ENCODE results near the gene PATJ. TPM values are rescaled to one million over a fixed set of nuclear protein-coding genes. Genes with fewer than 3 reads are reported as not detected.
"Not testable (repeated sequence)": the region's sequence is repeated elsewhere in the genome, so short reads cannot be mapped to it uniquely, and the experiment has no call there.

PATJ gene
- 10 to 100 TPM; 21.1 to 38.3 (median 33.4) TPM for polyA plus RNA-seq (ENCODE audit: insufficient read depth in 1 of 5, insufficient read length in 5 of 5, low replicate concordance in 1 of 5)
- long read RNA-seq, donor 1 = 0 reads
- long read RNA-seq, donor 2 = 0 reads
- long read RNA-seq, donor 3 = 0 reads
- long read RNA-seq, donor 4, partial matches to known transcripts = 0 of 1 reads
- long read RNA-seq, donor 4, other reads (novel, unspliced or antisense) = 0 of 1 reads
- long read RNA-seq, donor 5, partial matches to known transcripts = 45 of 45 reads
- long read RNA-seq, donor 5, other reads (novel, unspliced or antisense) = 0 of 45 reads
- long read RNA-seq, donor 6, partial matches to known transcripts = 24 of 24 reads
- long read RNA-seq, donor 6, other reads (novel, unspliced or antisense) = 0 of 24 reads
- long read RNA-seq, donor 7 = 0 reads
- long read RNA-seq, donor 8 = 0 reads

- peak; percentile 67 to 71 for DNase-seq
Observed at GRCh38 chr1:61741711-61742619, at the start of gene PATJ. TSS of gene PATJ (plus strand) at chr1:61742480. CDS start at chr1:61762893, 20,413 bp downstream.

DNA sequence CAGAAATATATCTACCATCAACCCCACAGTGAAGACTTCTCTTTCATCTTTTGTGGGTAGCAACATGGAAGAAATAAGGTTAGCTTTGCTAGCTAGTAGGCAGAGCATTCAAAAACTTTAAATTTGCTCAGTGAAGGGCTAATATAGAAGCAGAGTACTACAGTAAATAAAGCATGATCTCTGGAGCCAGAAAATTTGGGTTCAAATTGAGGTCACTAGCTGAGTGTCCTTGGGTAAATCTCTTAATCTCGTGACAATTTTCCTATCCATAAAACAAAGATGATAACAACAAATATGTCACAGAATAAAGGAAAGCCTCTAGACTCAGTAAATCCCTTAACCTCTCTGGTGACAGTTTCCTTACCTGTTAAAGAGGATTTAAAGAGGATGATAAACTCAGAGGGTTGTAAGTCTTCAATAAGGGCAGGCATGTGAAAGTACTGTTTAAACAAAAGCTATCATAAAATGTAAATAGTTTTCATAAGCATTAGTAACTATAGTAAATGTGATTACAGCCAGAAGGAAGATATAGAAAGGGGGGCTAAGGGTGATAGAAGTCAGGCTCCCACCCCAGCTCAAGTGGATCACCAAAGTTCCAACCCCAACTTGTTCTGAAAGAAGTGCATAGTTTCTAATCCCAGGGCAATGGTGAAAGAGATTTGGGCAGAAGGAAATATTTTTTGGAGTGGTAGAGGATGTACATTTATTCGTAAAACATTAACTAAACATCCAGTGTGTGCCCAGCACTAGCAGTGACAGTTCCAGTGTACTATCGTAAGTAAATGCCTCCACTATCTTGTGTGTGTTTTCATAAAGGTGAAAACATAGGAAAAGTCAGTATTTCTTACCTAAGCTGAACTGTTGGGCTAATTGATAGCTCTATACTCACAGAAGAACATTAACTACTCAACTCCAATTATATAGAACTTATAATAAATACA, 42.1 kb upstream of the PATJ start:
- peak; percentile 9 to 16 for DNase-seq

DNA sequence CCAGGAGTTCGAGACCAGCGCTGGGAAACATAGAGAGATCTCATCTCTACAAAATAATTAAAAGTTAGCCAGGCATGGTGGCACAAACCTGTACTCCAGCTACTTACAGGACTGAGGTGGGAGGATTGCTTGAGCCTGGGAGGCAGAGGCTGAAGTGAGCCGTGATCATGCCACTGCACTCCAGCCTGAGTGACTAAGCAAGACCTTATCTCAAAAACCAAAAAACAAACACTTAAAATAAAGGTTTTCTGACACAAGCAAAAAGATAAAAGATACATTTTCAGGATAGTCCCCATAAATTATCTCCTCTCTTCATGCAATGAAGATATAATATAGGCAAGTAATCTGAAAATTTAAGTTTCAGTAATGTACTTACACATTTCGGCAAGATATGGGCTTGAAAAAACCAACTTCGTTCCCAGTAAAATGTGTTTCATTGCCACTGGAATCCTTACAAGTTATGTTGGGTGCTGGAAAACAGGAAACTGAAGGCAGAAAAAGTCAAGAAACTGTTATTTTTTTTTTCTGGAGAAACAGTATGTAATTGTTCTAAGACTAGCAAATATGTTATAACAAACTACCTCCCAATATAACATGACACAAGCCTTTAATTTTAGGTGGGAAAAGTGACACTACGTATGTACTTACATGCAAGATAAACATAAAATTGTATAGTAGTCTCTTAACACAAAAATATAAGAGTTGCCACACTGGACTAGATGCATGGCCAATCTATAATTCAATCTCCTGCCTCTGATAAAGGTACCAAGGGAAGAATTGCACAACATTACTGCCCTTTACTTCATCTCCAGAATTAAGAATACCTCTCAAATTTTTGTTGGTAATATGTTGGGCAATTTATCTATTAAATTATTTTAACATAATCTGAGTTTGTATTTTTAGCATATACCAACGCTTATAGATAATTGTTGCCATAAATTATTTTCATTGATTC, 33.0 kb upstream of the PATJ start:
- DNase-seq = no peak

GRCh38 chr1:61709908-61710289, 32.4 kb upstream of the PATJ start:
- DNase-seq = no peak

GRCh38 chr1:61711257-61711656, 31.0 kb upstream of the PATJ start:
- DNase-seq = not testable (repeated sequence)

- no peak for DNase-seq
Observed at GRCh38 chr1:61711969-61712368, 30.3 kb upstream of the PATJ start.

DNA sequence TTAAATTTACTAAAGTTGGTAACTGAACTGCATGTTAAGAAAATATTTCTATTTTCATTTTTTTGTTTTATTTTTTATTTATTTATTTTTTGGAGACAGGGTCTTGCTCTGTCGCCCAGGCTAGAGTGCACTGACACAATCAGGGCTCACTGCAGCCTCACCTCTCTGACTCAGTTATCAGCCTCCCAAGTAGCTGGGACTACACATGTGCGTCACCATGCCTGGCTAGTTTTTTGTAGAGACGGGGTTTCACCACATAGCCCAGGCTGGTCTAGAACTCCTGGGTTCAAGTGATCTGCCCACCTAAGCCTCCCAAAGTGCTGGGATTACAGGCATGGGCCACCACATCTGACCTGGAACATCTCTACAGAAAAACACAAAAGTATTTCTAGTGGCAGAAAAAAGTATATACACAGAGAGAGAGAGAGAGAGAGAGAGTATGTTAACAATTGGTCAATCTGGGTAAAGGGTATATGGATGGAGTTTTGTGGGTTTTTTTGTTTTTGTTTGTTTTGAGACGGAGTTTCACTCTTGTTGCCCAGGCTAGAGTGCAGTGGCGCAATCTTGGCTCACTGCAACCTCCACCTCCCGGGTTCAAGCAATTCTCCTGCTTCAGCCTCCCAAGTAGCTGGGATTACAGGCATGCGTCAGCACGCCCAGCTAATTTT, 23.1 kb upstream of the PATJ start:
- DNase-seq = not testable (repeated sequence)

DNA sequence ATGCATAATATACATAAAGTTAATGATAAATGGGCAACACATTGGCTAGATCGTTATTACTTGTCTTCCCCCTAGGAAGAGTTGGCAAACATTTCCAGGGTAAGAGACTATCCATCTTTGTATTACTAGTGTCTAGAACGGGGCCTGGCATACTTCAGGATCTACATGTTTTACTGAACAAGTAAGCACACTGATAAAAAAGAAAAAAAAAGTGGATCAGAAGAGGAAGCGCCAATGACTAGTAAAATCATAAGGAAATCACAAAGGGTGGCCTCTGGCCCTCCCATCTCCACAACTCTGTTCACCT, 17.8 kb upstream of the PATJ start:
- DNase-seq = no peak

DNA sequence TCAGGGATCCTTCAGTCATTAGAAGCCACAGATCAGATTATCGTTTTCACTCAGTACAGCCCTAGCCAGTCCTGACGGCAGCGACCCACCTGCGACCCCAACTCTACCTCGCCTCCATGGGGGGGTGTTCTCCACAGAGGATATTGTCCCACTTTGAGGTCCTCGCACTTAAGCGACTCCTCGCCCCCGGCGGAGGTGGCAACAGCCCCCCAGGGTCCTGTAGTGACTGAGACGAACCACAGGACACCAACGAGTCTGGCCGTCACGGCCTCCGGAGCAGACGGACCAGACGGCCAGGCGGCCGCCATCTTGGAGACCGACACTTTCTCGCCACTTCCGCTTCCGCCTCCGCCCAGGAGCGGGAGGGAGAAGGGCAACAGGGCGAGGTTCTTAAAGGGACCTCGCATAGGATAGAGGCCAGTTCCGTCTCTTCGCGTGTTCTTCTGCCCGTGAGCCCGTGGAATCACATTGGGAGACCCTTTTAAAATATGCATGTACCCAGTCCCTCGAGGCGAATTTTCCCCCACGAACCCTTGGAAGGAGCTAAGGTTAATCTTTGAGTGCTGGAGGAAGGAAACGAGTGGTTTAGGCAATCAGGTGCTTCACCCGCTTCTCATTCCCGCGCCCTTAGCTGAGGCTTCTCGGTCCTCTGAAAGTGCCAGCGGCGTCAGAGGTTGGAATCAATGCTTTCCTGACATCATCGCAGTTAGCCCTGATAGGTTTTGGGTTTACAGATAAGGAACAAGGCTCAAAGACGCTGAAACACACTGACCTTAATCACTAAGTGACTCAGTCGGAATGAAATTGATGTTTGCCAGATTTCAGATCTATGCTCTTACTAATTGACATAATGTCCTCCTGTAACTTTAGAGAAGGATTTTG, 17.2 kb upstream of the PATJ start, which contains the start of gene TM2D1:
Gene TM2D1, minus strand, starts transcription at position 329 of the 882 bp plus-strand sequence. Its CDS starts 21 bp downstream, at position 308.
- DNase-seq = peak; percentile 89 to 90

- DNase-seq = no peak
Observed at GRCh38 chr1:61727544-61727943, 14.7 kb upstream of the PATJ start.

DNA sequence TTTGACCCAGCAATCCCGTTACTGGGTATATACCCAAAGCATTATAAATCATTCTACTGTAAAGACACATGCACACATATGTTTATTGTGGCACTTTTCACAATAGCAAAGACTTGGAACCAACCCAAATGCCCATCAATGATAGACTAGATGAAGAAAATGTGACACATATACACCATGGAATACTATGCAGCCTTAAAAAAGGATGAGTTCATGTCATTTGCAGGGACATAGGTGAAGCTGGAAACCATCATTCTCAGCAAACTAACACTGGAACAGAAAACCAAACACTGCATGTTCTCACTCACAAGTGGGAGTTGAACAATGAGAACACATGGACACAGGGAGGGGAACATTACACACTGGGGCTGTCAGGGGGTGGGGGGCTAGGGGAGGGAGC, 11.6 kb upstream of the PATJ start:
- DNase-seq = not testable (repeated sequence)

- no peak for DNase-seq
Observed at GRCh38 chr1:61732726-61733125, 9.6 kb upstream of the PATJ start.

GRCh38 chr1:61740751-61741700, 1.3 kb upstream of the PATJ start:
- no peak for DNase-seq

- peak; percentile 56 to 68 for DNase-seq
Observed at GRCh38 chr1:61742620-61743430, 545 bp downstream of the PATJ start.

- DNase-seq = no peak
Observed at GRCh38 chr1:61743431-61743705, 1.1 kb downstream of the PATJ start.

- DNase-seq = no peak
Observed at GRCh38 chr1:61743716-61744580, 1.7 kb downstream of the PATJ start.
